Osteoblast (primary cell): ENCODE results near the gene NDUFS8. TPM values are rescaled to one million over a fixed set of nuclear protein-coding genes. Genes with fewer than 3 reads are reported as not detected.

Source experiments
- DNase-seq: peaks from one replicate; pipeline ENCODE4 v3.0.0; 2011; ENCODE audit warnings: low spot score, mixed read lengths; ENCODE audit not compliant: insufficient read length; ENCODE audit errors: missing footprints
- H2AFZ ChIP-seq: 2 replicates; pipeline ENCODE4 v1.6.0; 2011; ENCODE audit warnings: mild to moderate bottlenecking, low read length
- H3K27ac ChIP-seq: 2 replicates; pipeline ENCODE4 v1.5.1; 2011; ENCODE audit warnings: mild to moderate bottlenecking, low read depth, low read length, moderate library complexity
- H3K27me3 ChIP-seq: 2 replicates; pipeline ENCODE4 v1.6.0; 2012; ENCODE audit warnings: mild to moderate bottlenecking, control low read depth, inconsistent platforms, low read length, moderate library complexity; ENCODE audit not compliant: insufficient read depth
- H3K36me3 ChIP-seq: 2 replicates; pipeline ENCODE4 v1.5.1; 2011; ENCODE audit warnings: mild to moderate bottlenecking, low read length, control low read depth, moderate library complexity; ENCODE audit not compliant: insufficient read depth
- H3K4me1 ChIP-seq: 2 replicates; pipeline ENCODE4 v1.5.1; 2011; ENCODE audit warnings: mild to moderate bottlenecking, low read length, control low read depth, moderate library complexity; ENCODE audit not compliant: insufficient read depth
- H3K4me2 ChIP-seq: 2 replicates; pipeline ENCODE4 v1.6.0; 2011; ENCODE audit warnings: mild to moderate bottlenecking, low read length; ENCODE audit not compliant: insufficient read depth
- H3K4me3 ChIP-seq: fragments of 200-600 bp; sonication (generic); 3 replicates; pipeline ENCODE4 v1.5.1; 2012; ENCODE audit warnings: mild to moderate bottlenecking, low read length, inconsistent platforms; ENCODE audit not compliant: insufficient read depth
- H3K79me2 ChIP-seq: 2 replicates; pipeline ENCODE4 v1.6.0; 2012; ENCODE audit warnings: mild to moderate bottlenecking, low read length, control low read depth, inconsistent platforms; ENCODE audit not compliant: insufficient read depth
- H3K9me3 ChIP-seq: 2 replicates; pipeline ENCODE4 v1.5.1; 2011; ENCODE audit warnings: low read depth, low read length, control low read depth
- H4K20me1 ChIP-seq: 2 replicates; pipeline ENCODE4 v1.6.0; 2012; ENCODE audit warnings: mild to moderate bottlenecking, low read length, control low read depth; ENCODE audit not compliant: insufficient read depth
- CTCF ChIP-seq: IDR thresholded peaks from 2 replicates; pipeline ENCODE4 v1.5.1; 2011; ENCODE audit warnings: mild to moderate bottlenecking, low read depth, low read length, moderate library complexity; ENCODE audit errors: extremely low read depth
- total RNA-seq: library from RNA; depleted of rRNA; stranded (reverse); fragments of >200 nt; gene quantifications from 2 replicates; pipeline ENCODE4 v1.2.3, GENCODE V29; 2012

NDUFS8 gene
- total RNA-seq, 1 donor, result 73.1 TPM

- Histone ChIP-seq H3K4me1 (peaks cover 38% of the 10 kb centered on the region), H3K9me3 (no peaks in the 10 kb centered on the region), H4K20me1 (no peaks in the 10 kb centered on the region), H3K4me3 (no peak overlapping the region), H3K27me3 (no peaks in the 10 kb centered on the region), H2AFZ (no peak overlapping the region), H3K79me2 (peaks cover 19% of the 10 kb centered on the region), H3K36me3 (no peaks in the 10 kb centered on the region), H3K4me2 (no peak overlapping the region), H3K27ac (no peak overlapping the region)
- TF ChIP-seq CTCF, result no peak
- no peak for DNase-seq
Measured at GRCh38 chr11:68007498-68008380, 22.7 kb upstream of the NDUFS8 start.

- no peak for TF ChIP-seq CTCF
- Histone ChIP-seq H3K4me1 (peaks cover 47% of the 10 kb centered on the region), H3K9me3 (no peaks in the 10 kb centered on the region), H3K27ac (peak overlapping the region; percentile 82), H4K20me1 (no peaks in the 10 kb centered on the region), H2AFZ (no peak overlapping the region), H3K79me2 (peaks cover 25% of the 10 kb centered on the region), H3K4me2 (peak overlapping the region; percentile 98), H3K36me3 (no peaks in the 10 kb centered on the region), H3K4me3 (no peak overlapping the region), H3K27me3 (no peaks in the 10 kb centered on the region)
- no peak for DNase-seq
Measured at GRCh38 chr11:68008381-68009337, 21.8 kb upstream of the NDUFS8 start.

GRCh38 chr11:68009391-68010089, 20.9 kb upstream of the NDUFS8 start:
- Histone ChIP-seq H3K4me3 (peak overlapping the region; percentile 83), H2AFZ (no peak overlapping the region), H3K79me2 (peaks cover 32% of the 10 kb centered on the region), H3K27ac (peak overlapping the region; percentile 82), H4K20me1 (no peaks in the 10 kb centered on the region), H3K9me3 (no peaks in the 10 kb centered on the region), H3K4me2 (peak overlapping the region; percentile 98), H3K27me3 (no peaks in the 10 kb centered on the region), H3K4me1 (peaks cover 52% of the 10 kb centered on the region), H3K36me3 (no peaks in the 10 kb centered on the region)
- DNase-seq, result no peak
- peak; percentile 26 for TF ChIP-seq CTCF
